GM19193 (cell line): Measurements from ENCODE around the gene GPC3.

Experiments
- POLR2A ChIP-seq: IDR thresholded peaks from 4 replicates; pipeline ENCODE4 v1.6.1; 2011; ENCODE audit not compliant: insufficient read depth, insufficient read length; ENCODE audit errors: extremely low read depth

The GPC3 gene

DNA sequence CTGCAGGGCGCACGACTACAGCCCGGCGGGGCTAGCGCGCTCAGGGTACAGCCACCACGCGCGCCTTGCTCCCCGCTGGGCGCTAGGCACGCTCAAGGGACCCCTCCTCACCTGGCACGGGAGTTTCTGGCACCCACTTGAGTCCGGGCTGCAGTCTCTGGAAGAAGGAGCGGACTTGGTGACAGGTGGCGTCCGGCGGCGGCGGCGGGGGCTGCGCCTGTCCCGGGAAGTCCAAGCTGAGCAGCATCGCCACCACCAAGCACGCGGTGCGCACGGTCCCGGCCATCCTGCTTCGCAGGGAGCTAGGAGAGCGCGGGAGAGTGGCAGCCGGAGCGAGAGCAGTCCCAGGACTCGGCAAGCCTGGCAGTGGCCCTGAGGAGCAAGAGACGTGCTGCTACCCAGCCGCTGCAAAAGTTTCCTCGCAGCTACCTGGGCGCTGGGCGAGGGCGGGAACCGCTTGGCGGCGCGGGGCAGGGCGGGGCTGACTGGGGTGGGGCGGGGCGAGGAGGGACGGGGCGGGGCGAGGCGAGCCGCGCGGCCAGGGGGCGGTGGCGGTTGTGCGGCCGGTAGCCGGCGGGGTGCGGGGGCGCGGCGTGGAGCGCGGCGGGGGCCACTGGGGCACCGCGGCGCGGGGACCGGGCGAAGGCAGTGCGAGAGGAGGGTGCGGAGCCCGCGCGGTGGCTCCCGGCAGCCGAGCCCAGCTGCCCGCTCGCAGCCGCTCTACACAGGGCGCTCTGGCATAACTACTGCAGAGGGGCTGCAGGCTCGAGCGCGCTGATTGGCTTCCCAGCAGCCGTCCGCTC lies at the start of gene GPC3:
GPC3 (minus strand) TSS at position 431 of the 803 bp plus-strand sequence.
- TF ChIP-seq POLR2A, result no peak

DNA sequence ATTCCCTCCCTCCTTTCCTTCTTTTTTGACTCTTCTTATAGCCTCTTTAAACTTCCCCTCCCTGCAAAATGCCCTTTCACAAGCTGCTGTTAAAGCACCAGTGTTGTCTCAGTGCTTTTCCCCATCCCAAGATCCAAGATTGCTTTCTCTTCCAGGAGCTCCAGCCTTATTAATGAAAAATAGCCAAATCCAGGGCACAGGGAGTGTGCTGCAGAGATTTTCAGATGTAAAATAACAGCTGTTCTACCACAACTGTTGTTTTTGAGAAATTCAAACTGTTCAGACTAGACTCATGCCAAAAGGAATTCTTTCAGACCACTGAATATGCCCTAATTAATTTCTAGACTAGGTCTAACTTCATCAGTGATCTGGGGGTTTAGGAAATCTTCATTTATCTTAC lies 47.0 kb upstream of the GPC3 start:
- TF ChIP-seq POLR2A, result no peak

- no peak for TF ChIP-seq POLR2A
Measured at GRCh38 chrX:134026565-134027311, 41.3 kb upstream of the GPC3 start.

DNA sequence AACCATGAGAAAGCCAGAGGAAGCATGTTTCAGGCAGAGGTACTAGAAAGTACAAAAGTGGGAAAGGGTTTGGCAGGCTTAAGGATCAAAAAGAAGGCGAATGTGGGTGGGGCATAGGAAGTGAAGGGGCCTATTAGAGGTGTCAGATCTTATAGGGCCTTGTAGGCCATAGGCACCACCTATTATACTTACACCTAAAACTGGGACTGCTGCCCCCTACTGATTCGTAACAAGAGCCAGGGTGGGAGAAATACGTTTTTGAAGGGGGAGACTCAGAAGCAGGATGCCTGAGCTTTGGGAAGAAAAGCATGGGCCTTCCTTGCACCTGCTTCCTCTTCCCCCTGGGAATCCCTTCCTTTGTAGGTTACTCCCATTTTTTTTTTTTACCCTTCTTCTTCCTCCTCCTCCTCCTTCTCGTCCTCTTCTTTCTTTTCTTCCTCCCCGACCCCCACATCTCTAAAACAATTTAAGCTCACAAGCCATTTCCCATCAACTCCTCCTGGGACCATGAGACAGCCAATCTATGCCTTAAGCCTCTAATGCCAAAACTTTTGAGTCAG lies 40.7 kb upstream of the GPC3 start:
- no peak for TF ChIP-seq POLR2A

DNA sequence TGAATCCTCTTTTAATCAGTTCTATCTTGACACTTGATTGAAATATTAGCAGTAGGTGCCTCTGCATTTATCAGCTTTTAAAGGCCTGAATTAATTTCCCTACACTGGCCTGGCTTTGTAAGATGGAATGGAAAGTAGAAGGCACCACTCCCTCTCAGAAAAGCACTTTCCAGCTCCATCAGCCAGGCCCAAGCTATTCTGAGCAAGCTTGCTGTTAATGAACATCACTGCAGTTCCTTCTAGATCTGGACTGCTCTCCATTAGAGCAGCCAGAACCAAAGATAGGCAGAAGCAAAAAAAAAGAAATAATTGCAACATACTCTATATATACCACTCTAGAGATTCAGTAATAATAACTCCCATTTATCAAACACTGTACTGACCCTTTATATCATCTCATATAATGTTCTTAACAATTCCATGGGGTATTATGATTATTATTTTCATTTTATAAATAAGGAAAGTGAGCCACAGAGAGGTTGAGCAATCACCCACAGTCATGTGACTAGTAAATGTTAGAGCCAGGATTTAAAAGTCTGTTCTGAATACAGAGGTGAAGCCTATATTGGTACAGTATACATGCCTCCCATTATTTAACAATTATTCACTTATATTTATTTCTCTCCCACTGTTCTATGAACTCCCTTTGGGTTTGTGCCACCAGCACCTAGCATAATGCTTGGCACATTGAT lies 39.4 kb upstream of the GPC3 start:
- no peak for TF ChIP-seq POLR2A

- no peak for TF ChIP-seq POLR2A
Measured at GRCh38 chrX:134023851-134024281, 38.5 kb upstream of the GPC3 start.

GRCh38 chrX:134020910-134021309 lies 35.5 kb upstream of the GPC3 start:
- TF ChIP-seq POLR2A, result no peak

DNA sequence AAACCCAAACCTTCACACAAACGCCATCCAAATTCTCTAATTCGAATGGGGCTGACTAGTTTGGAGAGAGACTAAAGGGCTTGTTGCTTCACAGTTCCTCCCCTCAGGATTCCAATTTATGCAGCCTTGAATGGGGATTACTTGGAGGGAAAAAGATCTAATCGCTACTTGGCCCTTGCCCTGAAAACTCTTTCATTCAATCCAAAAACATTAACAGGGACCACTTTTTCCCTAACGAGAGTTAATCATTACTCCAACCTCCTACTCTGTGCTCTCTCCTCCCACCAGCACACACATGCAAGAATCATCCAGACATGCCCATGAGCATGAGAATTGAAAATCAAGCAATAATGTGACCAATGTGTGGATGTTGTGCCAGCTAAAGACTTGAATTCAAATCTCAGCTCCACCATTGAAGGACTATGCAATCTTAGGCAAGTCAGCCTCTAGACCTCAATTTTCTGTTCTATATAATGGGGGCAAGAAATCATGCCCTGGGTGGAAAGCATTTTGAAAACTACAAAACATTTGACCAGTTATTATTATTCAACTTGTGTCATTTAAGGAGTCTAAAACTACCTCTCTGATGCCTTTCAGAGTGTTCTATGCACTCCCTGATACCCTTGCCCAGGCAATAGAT lies 34.3 kb upstream of the GPC3 start:
- TF ChIP-seq POLR2A, result no peak

- no peak for TF ChIP-seq POLR2A
Measured at GRCh38 chrX:134013524-134013923, 28.1 kb upstream of the GPC3 start.

- no peak for TF ChIP-seq POLR2A
Measured at GRCh38 chrX:134013092-134013497, 27.7 kb upstream of the GPC3 start.

DNA sequence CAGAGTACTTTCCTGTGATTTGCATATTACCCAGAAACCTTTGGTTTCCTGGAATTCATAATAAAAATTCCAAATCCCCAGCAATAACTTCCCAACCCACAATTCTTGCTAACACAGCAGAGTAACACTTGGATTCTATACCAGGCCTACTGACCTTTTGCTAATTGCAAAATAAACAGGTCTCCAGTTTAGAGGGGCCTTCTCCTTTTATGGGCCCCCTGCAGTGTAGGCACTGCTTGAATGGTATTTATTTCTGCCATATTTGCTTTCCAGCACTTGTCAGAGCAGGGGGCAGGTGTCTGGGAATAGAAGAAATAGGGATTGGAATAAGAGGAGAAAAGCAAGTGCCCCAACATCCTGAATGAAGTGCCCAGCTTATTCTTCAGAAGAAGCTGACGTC lies 25.3 kb upstream of the GPC3 start:
- TF ChIP-seq POLR2A, result no peak

DNA sequence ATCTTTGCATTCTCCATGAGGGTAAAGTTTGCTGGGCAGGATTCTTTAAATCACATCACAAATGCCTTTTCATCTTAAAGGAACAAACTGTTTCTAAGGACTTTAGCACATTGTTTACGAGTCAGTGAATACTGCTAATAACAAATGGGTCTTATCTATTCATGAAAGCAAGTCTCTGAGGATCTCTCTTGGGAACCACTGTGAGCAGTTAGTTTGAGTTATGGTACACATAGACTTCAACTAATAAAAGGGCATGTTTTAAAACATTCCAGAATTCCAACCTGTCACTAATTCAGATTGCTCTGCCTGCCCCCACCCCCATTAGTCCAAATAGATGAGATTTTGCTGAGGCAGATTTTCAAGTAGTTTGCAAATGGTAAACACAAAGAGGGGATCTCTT lies 22.3 kb upstream of the GPC3 start:
- TF ChIP-seq POLR2A, result no peak

DNA sequence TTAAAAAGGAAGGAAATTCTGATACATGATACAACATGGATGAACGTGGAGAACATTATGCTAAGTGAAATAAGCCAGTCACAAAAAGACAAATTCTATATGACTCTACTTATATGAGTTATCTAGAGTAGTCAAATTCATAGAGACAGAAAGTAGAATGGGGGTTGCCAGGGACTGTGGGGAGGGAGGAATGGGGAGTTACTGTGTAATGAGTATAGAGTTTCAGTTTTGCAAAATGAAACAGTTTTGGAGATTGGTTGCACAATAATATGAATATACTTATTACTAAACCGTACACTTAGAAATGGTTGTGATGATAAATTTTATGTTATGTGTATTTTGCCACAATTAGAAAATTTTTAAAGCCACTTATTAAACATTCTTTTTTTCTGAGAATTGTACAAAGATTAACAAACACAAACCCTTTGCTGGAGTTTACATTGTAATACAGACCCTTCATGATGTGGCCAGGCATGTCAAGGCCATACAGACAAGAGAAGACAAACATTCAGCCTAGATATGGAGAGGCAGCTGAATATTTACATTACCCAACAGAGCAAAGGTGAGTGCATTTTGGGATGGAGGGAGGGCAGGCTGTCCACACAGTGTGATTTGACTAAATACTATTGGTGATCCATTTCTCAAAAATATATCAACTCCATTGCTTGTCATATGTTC lies 21.2 kb upstream of the GPC3 start:
- TF ChIP-seq POLR2A, result no peak

GRCh38 chrX:134004084-134004483 lies 18.7 kb upstream of the GPC3 start:
- no peak for TF ChIP-seq POLR2A
